ENCODE measurements around the gene GATD1.

GATD1 gene

DNA sequence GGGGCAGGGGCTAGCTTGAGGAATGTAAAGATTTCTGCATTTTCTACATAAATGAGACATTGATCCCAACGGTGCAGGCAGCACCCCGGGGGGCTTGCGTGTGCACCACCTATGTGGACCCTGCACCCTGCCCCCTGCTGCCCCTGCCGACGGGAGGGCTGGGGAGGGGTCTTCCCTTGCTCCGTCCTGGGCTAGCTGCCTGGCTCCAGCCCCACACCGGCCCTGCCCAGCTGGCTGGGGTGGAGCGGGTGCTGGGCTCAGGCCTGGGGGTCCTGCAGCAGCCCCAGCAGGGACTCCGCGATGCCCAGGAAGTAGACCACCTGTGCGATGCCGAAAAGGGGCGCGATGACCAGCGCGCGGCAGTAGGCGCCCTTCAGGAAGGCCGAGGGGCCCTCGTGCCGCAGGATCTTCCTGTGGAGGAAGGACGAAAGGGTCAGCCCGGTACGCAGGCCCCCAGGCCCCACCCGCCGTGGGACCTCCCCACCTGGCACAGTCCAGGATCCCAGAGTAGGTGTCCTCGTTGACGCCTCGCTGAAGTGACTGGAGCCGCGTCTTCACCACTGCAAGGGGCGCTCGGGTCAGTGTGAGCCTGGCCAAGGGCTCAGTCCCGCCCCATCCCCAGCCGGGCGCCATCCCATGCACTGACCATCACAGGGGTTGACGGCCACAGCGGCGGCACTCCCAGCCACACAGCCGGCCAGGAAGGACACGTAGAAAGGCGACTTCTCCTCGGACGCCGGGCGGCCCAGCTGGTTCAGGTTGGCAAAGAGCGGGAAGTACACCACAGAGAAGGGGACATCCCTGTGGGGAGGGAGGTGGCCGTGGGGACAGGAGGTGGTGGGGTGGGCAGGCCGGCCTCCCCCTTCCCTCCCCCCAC lies 14.6 kb upstream of the GATD1 start:
- Histone ChIP-seq H3K4me1 (ENCODE audit: control insufficient read depth, insufficient read depth, low read length) (peaks cover 36% of the 10 kb centered on the region), H3K9ac (ENCODE audit: low read depth, low read length) (no peak overlapping the region), H3K27me3 (ENCODE audit: control insufficient read depth, insufficient read depth, low read length) (no peaks in the 10 kb centered on the region), H3K4me2 (ENCODE audit: low read length) (no peak overlapping the region), H3K36me3 (ENCODE audit: insufficient read depth, low read length) (peaks cover 13% of the 10 kb centered on the region), H3K9me3 (replicated peaks; ENCODE audit: low read length) (no peaks in the 10 kb centered on the region), H3K4me3 (ENCODE audit: low read length) (no peak overlapping the region)

GRCh38 chr11:790721-791564 lies 13.7 kb upstream of the GATD1 start:
- H3K9me3 ChIP-seq (replicated peaks; ENCODE audit: low read length), result no peaks in the 10 kb centered on the region
- H3K4me1 ChIP-seq (ENCODE audit: control insufficient read depth, insufficient read depth, low read length), result peaks cover 28% of the 10 kb centered on the region
- no peaks in the 10 kb centered on the region for H3K27me3 ChIP-seq (ENCODE audit: control insufficient read depth, insufficient read depth, low read length)
- H3K4me3 ChIP-seq (ENCODE audit: low read length), result no peak overlapping the region
- H3K9ac ChIP-seq (ENCODE audit: low read depth, low read length), result no peak overlapping the region
- no peak overlapping the region for H3K4me2 ChIP-seq (ENCODE audit: low read length)
- H3K36me3 ChIP-seq (ENCODE audit: insufficient read depth, low read length), result peaks cover 13% of the 10 kb centered on the region

DNA sequence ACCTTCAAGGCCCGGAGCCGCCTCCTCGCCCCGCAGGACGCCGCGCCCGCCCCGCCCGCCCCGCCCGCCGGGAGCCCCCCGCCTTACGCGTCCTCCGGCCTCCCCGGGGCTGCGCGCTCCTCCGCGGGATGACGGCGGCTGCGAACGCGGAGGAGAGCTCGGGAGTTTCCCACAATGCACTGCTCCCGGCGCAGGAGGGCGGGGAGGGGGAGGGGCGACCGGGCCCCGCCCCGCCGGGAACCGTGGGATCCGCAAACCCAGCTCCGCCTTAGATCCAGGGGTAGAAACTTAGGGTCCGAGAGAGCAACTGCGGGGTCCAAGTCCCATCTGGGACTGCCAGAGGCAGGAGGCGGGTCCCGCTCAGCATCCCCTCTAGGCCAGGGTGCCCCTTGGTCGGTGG lies 12.7 kb upstream of the GATD1 start, which contains the start of gene CEND1:
Gene CEND1 (minus strand): TSS at position 148 of the 400 bp plus-strand sequence. CDS start 1,514 bp downstream, outside the sequence.
- Histone ChIP-seq H3K4me3 (ENCODE audit: low read length) (peak within 1 kb of the TSS; percentile 42), H3K9me3 (replicated peaks; ENCODE audit: low read length) (no peaks in the 10 kb centered on the region), H3K4me2 (ENCODE audit: low read length) (peak within 1 kb of the TSS; percentile 29), H3K36me3 (ENCODE audit: insufficient read depth, low read length) (peaks cover 13% of the 10 kb centered on the region), H3K4me1 (ENCODE audit: control insufficient read depth, insufficient read depth, low read length) (peaks cover 18% of the 10 kb centered on the region), H3K9ac (ENCODE audit: low read depth, low read length) (no peak within 1 kb of the TSS), H3K27me3 (ENCODE audit: control insufficient read depth, insufficient read depth, low read length) (no peaks in the 10 kb centered on the region)

GRCh38 chr11:788953-789940 lies 12.0 kb upstream of the GATD1 start:
- H3K36me3 ChIP-seq (ENCODE audit: insufficient read depth, low read length), result peaks cover 7% of the 10 kb centered on the region
- no peak overlapping the region for H3K9ac ChIP-seq (ENCODE audit: low read depth, low read length)
- H3K4me3 ChIP-seq (ENCODE audit: low read length), result peak overlapping the region; percentile 42
- H3K27me3 ChIP-seq (ENCODE audit: control insufficient read depth, insufficient read depth, low read length), result no peaks in the 10 kb centered on the region
- no peaks in the 10 kb centered on the region for H3K9me3 ChIP-seq (replicated peaks; ENCODE audit: low read length)
- peak overlapping the region; percentile 29 for H3K4me2 ChIP-seq (ENCODE audit: low read length)
- peaks cover 13% of the 10 kb centered on the region for H3K4me1 ChIP-seq (ENCODE audit: control insufficient read depth, insufficient read depth, low read length)

GRCh38 chr11:788009-788640 lies 10.8 kb upstream of the GATD1 start:
- H3K4me1 ChIP-seq (ENCODE audit: control insufficient read depth, insufficient read depth, low read length), result peaks cover 18% of the 10 kb centered on the region

DNA sequence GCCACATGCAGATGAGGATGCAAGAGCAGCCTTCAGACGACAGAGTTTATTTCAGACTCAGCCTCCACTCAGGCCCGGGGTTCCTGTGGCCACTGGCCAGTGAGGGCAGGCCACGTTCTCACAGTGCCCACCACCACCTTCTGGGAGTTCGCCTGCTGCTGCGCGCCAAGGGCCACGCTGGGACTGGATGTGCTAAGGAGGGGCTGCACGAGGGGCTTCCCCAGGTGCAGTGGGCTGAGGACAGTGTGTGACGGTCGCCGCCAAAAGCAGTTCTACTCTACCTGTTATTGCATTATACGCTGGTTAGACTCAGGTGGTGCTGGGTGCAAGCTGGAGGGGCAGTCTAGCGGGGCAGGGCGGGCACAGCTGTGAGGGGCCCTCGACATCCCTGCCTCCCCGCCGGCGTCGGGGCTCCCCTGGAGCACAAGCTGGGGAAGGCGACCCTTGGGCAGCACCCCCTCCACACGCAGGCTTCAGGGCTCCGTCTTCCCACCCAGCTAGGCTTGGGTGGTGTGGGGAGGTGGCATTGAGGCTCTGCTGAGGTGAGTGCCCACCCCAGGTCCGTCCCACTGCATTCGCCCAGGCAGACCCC lies 9.9 kb upstream of the GATD1 start:
- no peaks in the 10 kb centered on the region for H3K9me3 ChIP-seq (replicated peaks; ENCODE audit: low read length)
- no peaks in the 10 kb centered on the region for H3K27me3 ChIP-seq (ENCODE audit: control insufficient read depth, insufficient read depth, low read length)
- peaks cover 24% of the 10 kb centered on the region for H3K4me1 ChIP-seq (ENCODE audit: control insufficient read depth, insufficient read depth, low read length)
- H3K36me3 ChIP-seq (ENCODE audit: insufficient read depth, low read length), result no peaks in the 10 kb centered on the region
- no peak overlapping the region for H3K9ac ChIP-seq (ENCODE audit: low read depth, low read length)
- H3K4me2 ChIP-seq (ENCODE audit: low read length), result no peak overlapping the region
- no peak overlapping the region for H3K4me3 ChIP-seq (ENCODE audit: low read length)

More at GRCh38 chr11:788009-788640, 10.8 kb upstream of the GATD1 start:
- Histone ChIP-seq H3K4me3 (ENCODE audit: low read length) (no peak overlapping the region), H3K4me2 (ENCODE audit: low read length) (no peak overlapping the region), H3K36me3 (ENCODE audit: insufficient read depth, low read length) (peaks cover 4% of the 10 kb centered on the region), H3K27me3 (ENCODE audit: control insufficient read depth, insufficient read depth, low read length) (no peaks in the 10 kb centered on the region), H3K9me3 (replicated peaks; ENCODE audit: low read length) (no peaks in the 10 kb centered on the region), H3K9ac (ENCODE audit: low read depth, low read length) (no peak overlapping the region)

DNA sequence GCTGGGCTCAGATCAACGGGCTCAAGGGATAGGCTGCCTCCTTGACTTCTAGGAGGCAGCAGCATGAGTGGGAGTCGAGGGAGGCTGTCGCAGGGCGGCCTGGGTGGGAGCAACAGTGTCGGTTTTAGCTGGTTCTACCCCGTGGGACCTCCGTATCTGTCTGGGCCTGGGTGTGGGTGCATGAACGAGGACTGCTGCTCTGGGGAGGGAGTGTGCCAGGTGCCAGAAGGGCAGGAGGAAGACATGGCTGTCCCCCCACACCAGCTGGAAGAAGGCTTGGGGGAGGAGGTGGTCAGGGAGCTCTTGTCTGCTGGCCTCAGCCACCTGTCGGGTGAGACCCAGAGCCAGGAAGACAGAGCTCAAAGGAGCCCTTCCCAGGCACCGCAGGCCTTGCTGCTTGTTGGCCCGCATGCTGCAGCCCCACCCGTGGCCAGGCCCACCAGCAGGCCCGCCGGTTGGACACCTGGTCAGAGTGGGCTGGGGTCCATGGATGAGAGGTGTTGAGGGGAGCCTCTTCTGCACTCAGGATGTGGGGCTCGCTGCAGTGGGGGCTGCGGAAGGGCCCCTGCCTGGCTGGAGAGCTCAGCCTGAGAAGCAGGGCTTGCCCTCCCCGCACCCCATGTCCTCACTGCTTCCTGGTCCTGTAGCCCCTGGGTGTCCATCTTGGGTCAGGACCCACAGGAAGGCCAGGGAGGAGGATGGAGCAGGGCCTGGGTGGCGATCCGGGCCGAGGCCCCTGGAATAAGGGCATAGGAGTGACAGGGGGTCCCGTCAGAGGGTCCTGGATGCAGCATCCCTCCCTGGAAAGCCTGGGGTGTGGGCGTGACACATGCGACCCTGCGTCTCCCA lies 9.2 kb upstream of the GATD1 start:
- Histone ChIP-seq H3K4me2 (ENCODE audit: low read length) (no peak overlapping the region), H3K4me1 (ENCODE audit: control insufficient read depth, insufficient read depth, low read length) (peaks cover 24% of the 10 kb centered on the region), H3K9me3 (replicated peaks; ENCODE audit: low read length) (no peaks in the 10 kb centered on the region)

DNA sequence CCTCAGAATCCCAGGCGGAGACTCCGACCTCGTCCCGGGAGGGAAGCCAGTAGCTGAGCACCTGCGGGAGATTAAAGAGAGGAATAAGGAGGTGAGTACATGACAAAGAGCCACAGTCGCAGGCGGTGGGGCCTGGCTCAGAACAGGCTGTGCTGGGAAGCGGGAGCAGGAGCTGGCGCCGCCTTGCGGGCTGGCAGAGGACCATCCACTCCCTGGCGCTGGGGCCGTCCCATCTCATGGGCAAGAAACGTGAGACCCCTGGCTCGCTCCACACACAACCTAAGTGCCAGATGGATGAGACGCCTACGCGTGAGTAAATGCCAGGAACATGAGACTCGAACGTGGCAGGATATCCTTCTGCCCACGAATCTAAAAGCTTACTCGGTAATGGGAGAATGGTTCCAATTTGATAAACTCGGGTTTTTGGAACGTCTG lies 6.3 kb upstream of the GATD1 start:
- Histone ChIP-seq H3K4me3 (ENCODE audit: low read length) (no peak overlapping the region), H3K27me3 (ENCODE audit: control insufficient read depth, insufficient read depth, low read length) (no peaks in the 10 kb centered on the region), H3K4me1 (ENCODE audit: control insufficient read depth, insufficient read depth, low read length) (peaks cover 17% of the 10 kb centered on the region), H3K9ac (ENCODE audit: low read depth, low read length) (peak overlapping the region; percentile 46), H3K4me2 (ENCODE audit: low read length) (peak overlapping the region; percentile 66), H3K36me3 (ENCODE audit: insufficient read depth, low read length) (peaks cover 7% of the 10 kb centered on the region), H3K9me3 (replicated peaks; ENCODE audit: low read length) (no peaks in the 10 kb centered on the region)

More for the DNA sequence above, 9.2 kb upstream of the GATD1 start:
- H3K36me3 ChIP-seq (ENCODE audit: insufficient read depth, low read length), result no peaks in the 10 kb centered on the region
- H3K4me3 ChIP-seq (ENCODE audit: low read length), result no peak overlapping the region
- no peaks in the 10 kb centered on the region for H3K27me3 ChIP-seq (ENCODE audit: control insufficient read depth, insufficient read depth, low read length)
- no peak overlapping the region for H3K9ac ChIP-seq (ENCODE audit: low read depth, low read length)

DNA sequence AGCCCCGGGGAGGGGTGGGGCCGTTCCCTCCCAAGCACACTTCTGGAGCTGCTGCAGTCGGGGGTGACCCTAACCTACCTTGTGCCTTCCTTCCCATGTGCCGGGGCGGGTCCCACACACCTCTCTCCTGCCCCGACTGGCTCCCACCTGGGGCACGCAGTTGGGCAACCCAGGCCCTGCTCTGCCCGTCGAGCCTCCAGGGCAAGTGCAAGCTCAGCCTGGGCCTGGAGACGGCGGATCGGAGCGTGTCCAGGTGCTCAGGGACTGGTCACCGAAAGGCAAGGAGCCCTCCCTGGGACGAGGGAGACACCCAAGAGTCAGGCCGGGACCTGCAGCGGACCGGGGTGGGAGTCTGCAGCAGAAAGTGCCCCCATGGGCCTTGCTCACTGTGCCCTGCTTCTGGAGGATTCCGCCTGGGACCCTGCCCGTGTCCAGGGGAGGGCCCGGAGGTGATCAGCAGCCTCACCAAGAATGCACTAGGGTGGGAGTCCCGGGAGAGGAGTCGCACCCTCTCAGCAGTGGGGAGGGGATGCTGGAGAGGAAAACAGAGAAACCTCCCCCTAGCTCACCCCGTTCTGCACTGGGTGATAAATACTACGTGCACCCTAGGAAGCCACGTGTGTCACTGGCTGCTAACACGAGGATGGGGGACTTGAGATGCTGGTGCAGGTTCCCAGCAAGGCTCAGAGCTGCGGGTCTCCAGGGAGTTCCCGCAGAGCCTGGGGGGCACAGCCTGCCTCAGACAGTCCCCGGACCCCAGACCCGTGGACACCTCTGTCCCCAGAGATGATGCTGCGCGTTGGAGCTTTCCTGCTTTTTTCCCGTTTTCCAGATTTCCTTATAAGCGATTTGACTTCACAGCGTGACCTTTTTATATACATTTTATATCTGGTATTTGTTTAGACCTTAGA lies 5.2 kb upstream of the GATD1 start:
- Histone ChIP-seq H3K4me3 (ENCODE audit: low read length) (no peak overlapping the region), H3K9ac (ENCODE audit: low read depth, low read length) (peak overlapping the region; percentile 38), H3K36me3 (ENCODE audit: insufficient read depth, low read length) (peaks cover 7% of the 10 kb centered on the region), H3K27me3 (ENCODE audit: control insufficient read depth, insufficient read depth, low read length) (no peaks in the 10 kb centered on the region), H3K9me3 (replicated peaks; ENCODE audit: low read length) (no peaks in the 10 kb centered on the region), H3K4me2 (ENCODE audit: low read length) (peak overlapping the region; percentile 66), H3K4me1 (ENCODE audit: control insufficient read depth, insufficient read depth, low read length) (peaks cover 24% of the 10 kb centered on the region)
